ENCODE measurements around the gene PLEKHN1. TPM values are rescaled to one million over a fixed set of nuclear protein-coding genes. Genes with fewer than 3 reads are reported as not detected.

Gene PLEKHN1
- total RNA-seq, 1 donor from 2014 or later: 1.1 TPM

GRCh38 chr1:970242-970972 is 4.1 kb downstream of the PLEKHN1 start:
- Mint-ChIP-seq H3K36me3 (ENCODE audit: insufficient read depth) (no peaks in the 10 kb centered on the region), H3K27me3 (peaks cover 32% of the 10 kb centered on the region), H3K9me3 (ENCODE audit: low read depth) (no peaks in the 10 kb centered on the region), H3K4me3 (ENCODE audit: low read depth) (no peak overlapping the region), H3K4me1 (ENCODE audit: low read depth) (no peaks in the 10 kb centered on the region), H3K27ac (no peak overlapping the region)
- TF ChIP-seq, protein P1, sequence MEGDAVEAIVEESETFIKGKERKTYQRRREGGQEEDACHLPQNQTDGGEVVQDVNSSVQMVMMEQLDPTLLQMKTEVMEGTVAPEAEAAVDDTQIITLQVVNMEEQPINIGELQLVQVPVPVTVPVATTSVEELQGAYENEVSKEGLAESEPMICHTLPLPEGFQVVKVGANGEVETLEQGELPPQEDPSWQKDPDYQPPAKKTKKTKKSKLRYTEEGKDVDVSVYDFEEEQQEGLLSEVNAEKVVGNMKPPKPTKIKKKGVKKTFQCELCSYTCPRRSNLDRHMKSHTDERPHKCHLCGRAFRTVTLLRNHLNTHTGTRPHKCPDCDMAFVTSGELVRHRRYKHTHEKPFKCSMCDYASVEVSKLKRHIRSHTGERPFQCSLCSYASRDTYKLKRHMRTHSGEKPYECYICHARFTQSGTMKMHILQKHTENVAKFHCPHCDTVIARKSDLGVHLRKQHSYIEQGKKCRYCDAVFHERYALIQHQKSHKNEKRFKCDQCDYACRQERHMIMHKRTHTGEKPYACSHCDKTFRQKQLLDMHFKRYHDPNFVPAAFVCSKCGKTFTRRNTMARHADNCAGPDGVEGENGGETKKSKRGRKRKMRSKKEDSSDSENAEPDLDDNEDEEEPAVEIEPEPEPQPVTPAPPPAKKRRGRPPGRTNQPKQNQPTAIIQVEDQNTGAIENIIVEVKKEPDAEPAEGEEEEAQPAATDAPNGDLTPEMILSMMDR (IDR thresholded peaks at IDR 0.05; ENCODE audit: unreplicated experiment): no peak
- DNase-seq (ENCODE audit: low spot score, unreplicated experiment): no peak

- no peak overlapping the region for H3K4me3 Mint-ChIP-seq (ENCODE audit: low read depth)
- no peaks in the 10 kb centered on the region for H3K9me3 Mint-ChIP-seq (ENCODE audit: low read depth)
- H3K27me3 Mint-ChIP-seq: peaks cover 37% of the 10 kb centered on the region
- H3K27ac Mint-ChIP-seq: no peak overlapping the region
- no peaks in the 10 kb centered on the region for H3K36me3 Mint-ChIP-seq (ENCODE audit: insufficient read depth)
- no peak for DNase-seq (ENCODE audit: low spot score, unreplicated experiment)
- peaks cover 2% of the 10 kb centered on the region for H3K4me1 Mint-ChIP-seq (ENCODE audit: low read depth)
- TF ChIP-seq, protein P1 (IDR thresholded peaks at IDR 0.05; ENCODE audit: unreplicated experiment): no peak
These were observed 4.9 kb downstream of the PLEKHN1 start for GRCh38 chr1:970973-971730.

GRCh38 chr1:971751-972506 is 5.6 kb downstream of the PLEKHN1 start:
- Mint-ChIP-seq H3K27me3 (peaks cover 37% of the 10 kb centered on the region), H3K4me1 (ENCODE audit: low read depth) (peaks cover 2% of the 10 kb centered on the region), H3K27ac (no peak overlapping the region), H3K36me3 (ENCODE audit: insufficient read depth) (no peaks in the 10 kb centered on the region), H3K4me3 (ENCODE audit: low read depth) (no peak overlapping the region), H3K9me3 (ENCODE audit: low read depth) (no peaks in the 10 kb centered on the region)
- TF ChIP-seq, protein P1 (IDR thresholded peaks at IDR 0.05; ENCODE audit: unreplicated experiment): no peak
- DNase-seq (ENCODE audit: low spot score, unreplicated experiment): no peak

- Mint-ChIP-seq H3K9me3 (ENCODE audit: low read depth) (no peaks in the 10 kb centered on the region), H3K4me1 (ENCODE audit: low read depth) (peaks cover 2% of the 10 kb centered on the region), H3K27ac (no peak overlapping the region), H3K36me3 (ENCODE audit: insufficient read depth) (no peaks in the 10 kb centered on the region), H3K4me3 (ENCODE audit: low read depth) (no peak overlapping the region), H3K27me3 (peaks cover 30% of the 10 kb centered on the region)
- no peak for DNase-seq (ENCODE audit: low spot score, unreplicated experiment)
- TF ChIP-seq, protein P1 (IDR thresholded peaks at IDR 0.05; ENCODE audit: unreplicated experiment): no peak
These were observed 6.6 kb downstream of the PLEKHN1 start for GRCh38 chr1:972726-973458.
